GM19463 (cell line): ENCODE data around the gene BNIP1.

ENCODE experiments used
- ATAC-seq: cut with Tn5 transposase; IDR thresholded peaks from one replicate; pipeline ENCODE4 v1.9.1; 2021; ENCODE audit warnings: mild to moderate bottlenecking, moderate library complexity; ENCODE audit not compliant: unreplicated experiment

BNIP1 gene

DNA sequence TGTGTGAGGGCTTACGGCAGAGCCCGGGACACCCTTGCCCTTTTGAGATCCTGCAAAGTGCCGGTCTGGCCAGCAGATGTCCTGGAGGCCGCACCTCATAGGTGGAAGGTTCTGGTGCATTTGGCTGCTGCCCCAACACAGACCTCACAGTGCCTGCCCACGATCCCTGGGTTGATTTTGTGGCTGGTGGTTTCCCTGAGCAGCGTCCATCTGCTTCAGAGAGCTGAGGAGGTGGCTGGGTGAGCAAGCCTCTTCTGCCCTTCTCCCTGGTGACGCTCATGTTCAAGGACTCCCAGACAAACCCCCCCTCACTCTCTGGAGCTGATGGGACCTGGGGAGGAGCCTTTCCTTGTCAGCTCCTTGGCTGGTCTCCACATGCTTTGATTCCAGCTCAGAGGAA lies 18.9 kb downstream of the BNIP1 start:
- no peak for ATAC-seq

GRCh38 chr5:173165177-173166016 lies 21.1 kb downstream of the BNIP1 start:
- ATAC-seq = no peak

GRCh38 chr5:173172166-173172565 lies 27.8 kb downstream of the BNIP1 start:
- ATAC-seq = no peak

DNA sequence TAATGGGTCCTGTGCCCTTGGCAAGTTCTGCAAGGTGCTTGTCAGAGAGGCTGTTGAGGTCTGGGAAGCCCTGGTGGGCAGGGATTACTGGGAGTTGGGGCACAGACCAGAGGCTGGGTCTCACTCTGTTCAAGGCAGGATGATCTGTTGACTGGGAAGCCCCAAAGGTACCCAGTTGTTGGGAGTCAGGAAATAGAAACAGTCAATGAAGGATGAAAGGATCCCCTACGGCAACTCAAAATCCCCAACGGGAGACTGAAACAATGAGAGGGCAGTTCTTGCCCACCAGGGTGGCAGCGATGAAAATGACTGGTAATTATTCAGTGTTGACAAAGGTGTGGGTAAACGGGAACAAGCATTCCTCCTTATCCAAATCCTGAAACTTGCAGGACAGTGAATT lies 31.2 kb downstream of the BNIP1 start:
- ATAC-seq = no peak

DNA sequence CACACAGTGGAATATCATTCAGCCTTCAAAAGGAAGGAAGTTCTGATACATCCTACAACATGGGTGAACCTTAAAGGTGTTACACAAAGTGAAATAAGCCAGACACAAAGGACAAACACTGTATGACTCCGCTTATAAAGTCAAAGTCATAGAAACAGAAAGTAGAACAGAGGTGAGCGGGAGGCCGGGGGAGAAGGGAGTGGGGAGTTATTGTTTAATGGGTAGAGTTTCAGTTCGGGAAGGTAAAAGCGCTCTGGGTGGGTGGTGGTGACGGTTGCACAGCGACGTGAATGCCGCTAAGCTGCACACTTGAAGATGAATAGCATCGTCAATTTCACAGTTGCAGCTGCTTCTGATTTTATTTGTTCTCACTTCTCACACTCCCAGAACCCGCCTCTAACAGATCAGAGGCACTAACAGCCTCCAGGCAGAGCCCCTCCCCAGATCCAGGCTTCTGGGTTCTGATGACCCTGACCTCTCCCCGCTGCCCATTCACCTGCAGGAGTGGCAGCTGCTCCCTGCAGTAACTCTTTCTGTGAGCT lies 34.1 kb downstream of the BNIP1 start:
- no peak for ATAC-seq

GRCh38 chr5:173180331-173180730 lies 36.0 kb downstream of the BNIP1 start:
- no peak for ATAC-seq

GRCh38 chr5:173187054-173187743 lies 42.9 kb downstream of the BNIP1 start:
- ATAC-seq = no peak

DNA sequence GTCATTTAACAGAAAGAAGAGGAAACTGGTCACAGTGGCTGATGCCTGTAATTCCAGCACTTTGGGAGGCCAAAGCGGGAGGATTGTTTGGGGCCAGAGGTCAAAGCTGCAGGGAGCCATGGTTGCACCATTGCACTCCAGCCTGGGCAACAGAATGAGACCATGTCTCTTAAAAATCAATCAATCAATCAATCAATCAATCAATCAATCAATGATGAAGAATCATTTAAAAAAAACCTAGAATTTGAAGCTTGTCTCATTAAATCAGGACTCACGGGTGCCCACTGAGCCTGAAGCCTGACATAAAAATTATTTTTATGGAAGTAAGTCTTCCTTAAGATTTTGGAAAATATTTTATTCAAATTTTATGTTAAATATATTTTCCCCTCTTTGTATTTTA lies 43.9 kb downstream of the BNIP1 start:
- ATAC-seq = no peak

DNA sequence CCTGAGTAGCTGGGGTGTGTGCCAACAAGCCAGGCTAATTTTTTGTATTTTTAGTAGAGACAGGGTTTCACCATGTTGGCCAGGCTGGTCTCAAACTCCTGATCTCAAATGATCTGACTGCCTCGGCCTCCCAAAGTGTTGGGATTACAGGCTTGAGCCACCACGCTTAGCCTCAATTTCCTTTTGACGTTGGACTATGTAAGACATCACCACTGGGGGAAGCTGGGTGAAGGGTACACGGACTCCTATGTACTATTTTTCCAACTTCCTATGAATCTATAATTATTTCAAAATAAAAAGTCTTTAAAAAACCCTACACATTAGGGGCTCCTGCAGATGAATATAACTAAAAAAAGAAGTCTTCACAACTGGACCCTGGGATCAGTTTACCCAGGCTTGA lies 46.7 kb downstream of the BNIP1 start:
- ATAC-seq = no peak

- no peak for ATAC-seq
Observed at GRCh38 chr5:173191561-173191960, 47.2 kb downstream of the BNIP1 start.

DNA sequence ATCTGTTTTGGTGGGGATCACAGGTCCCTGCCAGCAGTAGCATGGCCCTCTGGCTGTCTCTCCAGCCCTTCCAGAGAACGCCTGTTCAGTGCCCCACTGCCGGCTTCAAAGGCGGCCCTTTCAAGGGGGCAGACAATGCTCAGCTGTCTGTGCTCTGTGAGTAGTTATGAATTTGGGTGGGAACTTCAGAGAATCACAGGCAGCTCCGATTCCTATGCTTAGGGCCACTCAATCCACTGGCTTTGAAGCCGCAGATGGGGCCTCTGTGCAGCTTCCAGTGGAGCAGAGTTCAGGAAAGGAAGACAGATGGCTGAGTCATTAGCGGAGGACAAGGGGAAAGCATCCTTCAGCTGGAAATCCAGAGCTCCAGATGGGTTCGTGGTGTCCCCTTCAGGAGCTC lies 48.2 kb downstream of the BNIP1 start:
- no peak for ATAC-seq

DNA sequence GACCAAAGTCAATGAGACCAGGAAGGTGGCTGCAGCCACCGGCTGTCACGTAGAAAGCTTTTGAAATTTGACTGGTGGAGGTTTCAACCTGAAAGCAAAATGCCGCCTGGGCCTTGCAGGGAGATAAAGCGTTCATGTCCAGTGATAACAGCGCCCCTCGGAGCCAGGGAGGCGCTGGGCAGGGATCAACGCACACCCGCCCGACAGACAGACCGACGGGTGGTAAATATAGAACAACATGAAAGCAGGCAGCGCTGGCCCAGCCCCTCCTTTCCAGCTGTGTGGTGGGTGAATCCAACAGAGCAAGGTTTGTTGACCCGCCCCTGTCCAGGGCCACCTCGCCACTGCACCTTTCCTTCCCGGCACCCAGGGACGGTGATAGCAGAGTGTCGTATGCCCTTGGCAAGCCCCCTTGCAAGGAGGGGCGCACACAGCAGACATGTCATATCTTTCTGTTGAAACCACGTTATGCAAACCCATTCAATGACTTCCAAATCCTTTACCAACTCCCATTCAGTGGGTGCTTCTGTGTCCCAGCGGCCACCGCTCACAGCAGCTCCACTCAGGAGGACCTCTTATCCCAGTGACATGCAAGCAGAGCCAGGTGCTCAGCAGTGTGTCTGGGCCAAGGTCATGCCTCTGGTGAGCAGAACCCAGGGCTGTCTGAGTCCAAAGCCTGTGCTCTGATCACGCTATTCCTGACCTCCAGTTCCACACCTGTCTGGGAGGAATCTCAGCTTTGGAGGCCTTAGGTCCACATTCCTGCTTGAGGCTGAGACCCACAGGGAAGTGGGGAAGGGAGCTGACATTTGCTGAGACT lies 52.0 kb downstream of the BNIP1 start:
- no peak for ATAC-seq

GRCh38 chr5:173197375-173197891 lies 53.1 kb downstream of the BNIP1 start:
- ATAC-seq = no peak

- ATAC-seq = no peak
Observed at GRCh38 chr5:173198049-173198448, 53.7 kb downstream of the BNIP1 start.

DNA sequence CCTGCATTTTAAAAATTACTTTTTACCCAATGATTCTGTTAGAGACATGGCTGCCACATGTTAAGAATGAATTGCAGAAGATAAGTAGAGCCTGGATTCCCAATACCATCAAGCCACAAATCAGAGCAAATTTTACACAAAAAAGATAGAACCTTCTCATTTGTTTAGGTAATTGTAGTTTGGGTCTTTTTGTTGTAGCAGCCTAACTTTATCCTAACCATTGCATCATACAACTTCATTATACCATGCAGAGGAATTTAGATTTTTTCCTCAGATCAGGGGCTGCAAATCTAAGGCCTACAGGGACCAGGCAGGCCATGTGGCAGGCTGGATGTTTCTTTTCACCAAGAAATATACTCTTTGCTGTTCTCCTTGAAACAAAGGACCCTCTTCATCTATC lies 56.0 kb downstream of the BNIP1 start:
- ATAC-seq = no peak

DNA sequence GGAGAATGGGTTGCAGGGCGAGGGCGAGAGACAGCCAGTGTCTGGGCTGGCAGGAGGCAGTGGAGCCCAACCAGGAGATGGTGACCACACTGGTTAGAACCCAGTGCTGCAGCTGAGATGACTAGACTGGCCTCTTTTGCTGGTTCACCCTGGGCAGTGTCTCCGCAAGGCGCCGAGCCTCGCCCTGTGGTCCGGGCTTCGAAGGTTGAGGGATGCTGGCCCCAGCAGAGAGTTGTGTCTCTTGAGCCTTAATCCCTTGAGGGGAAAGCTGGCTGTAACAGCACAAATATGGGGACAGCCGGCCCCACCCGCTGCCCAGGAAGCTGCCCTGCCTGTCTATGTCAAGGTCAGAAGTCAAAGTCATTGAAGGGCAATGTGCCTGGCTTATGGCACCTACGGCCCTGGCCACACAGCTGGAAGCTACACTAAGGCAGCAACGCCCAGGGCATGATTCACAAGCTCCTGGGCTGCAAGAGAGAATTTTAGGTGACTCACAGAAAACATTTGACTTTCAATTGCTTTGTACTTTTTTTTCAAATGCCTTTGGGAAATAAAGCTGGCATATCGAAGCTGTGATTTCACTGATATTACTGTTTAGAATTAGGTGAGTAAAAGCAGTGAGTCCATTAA lies 57.4 kb downstream of the BNIP1 start:
- ATAC-seq = no peak

DNA sequence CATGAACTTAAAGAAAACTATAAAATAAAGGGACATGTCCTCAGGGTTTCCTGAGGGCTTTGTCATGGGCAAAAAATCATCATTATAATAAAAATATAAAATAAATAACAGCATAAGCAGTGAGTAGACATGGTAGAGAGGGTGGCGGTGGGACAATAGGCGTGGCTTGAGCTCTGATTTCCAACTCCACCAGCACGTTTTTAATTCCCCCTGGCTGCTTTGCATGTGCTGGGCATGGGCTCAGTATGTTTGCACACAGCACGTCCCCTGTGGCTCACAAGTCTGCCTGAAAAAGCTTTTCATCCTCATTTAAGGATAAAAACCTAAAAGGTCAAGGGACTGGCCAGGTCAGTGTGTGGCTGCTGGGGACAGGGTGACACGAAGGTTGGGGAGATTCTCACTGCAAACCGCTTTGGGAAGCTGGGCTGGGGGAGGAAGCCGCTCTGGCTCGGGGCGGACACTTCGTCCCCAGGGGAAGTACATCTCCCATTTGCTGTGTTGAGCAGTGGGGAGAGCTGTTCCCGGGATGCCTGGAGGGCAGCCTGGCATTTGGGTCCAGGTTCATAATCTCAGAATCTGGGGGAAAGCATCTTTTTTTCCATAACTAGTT lies 58.0 kb downstream of the BNIP1 start:
- ATAC-seq = no peak

DNA sequence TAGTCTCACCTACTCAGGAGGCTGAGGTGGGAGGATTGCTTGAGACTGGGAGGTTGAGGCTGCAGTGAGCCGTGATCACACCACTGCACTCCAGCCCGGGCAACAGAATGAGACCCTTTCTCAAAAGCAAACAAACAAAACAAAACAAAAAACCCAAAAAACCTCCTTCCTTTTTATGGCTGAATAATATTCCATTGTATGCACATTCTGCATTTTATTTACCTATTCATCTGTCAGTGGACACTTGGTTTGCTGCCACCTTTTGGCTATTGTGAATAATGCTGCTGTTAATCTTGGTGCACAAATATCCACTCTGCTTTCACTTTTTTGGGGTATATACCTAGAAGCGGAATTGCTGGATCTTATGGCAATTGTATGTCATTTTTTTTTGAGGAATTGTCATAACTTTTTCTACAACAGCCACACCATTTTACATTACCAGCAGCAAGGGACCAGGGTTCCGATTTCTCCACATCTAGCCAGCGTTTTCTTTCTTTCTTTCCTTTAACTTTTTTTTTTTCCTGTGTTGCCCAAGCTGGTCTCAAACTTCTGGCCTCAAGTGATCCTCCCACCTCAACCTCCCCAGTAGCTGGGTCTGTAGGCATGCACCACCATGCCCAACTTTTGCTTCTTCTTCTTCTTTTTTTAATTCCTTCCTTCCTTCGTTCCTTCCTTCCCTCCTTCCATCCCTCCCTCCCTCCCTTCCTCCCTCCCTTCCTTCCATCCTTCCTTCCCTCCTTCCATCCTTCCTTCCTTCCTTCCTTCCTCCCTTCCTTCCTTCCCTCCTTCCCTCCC lies 60.1 kb downstream of the BNIP1 start:
- ATAC-seq = no peak

DNA sequence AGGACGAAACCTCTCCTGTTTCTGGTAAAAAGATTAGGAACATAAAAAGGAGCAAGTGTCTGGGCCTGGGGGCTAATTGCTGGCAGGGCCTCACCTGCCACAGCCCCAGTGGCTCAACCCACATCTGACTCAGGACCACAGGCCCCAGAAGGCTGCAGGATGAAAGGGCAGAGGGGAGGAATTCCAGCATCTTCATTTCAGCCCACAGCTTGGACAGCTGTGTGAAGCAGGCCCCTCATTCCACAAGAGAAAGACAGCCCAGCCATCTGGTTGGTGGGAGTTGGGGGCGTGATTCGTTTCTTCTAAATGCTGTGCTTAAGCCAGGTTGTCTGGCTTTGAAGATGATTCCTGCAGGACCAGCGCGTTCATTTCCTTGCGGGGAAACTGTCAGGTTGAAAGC lies 61.6 kb downstream of the BNIP1 start:
- no peak for ATAC-seq
